HepG2 (cell line): ENCODE data around the gene NSD2. TPM values are rescaled to one million over a fixed set of nuclear protein-coding genes. Genes with fewer than 3 reads are reported as not detected.

Experiments used
- ATAC-seq: fragments of 200-7000 bp; cut with Tn5 transposase; 3 replicates; pipeline ENCODE4 v1.9.1; 2020; ENCODE audit warnings: mild to moderate bottlenecking, moderate library complexity
- BruUV-seq: library from RNA; stranded (reverse); fragments of 400-500 nt; replicated peaks from 2 replicates; lab custom pipeline; 2021; lab: Mats Ljungman, UMichigan
- CTCF ChIA-PET: fragments of 300-600 bp; formaldehyde crosslinking; extraction: SDS; loops from one replicate; lab custom pipeline; 2021; ENCODE audit warnings: low total read pairs, inconsistent platforms, low intra/inter-chr PET ratio; lab: Yijun Ruan, JAX
- POLR2A ChIA-PET: fragments of 350-600 bp; sonication (Branson Sonifier 250); formaldehyde crosslinking; loops from one replicate; lab custom pipeline; 2020; ENCODE audit warnings: antibody characterized with exemption, inconsistent platforms; lab: Yijun Ruan, JAX
- DNase-seq: peaks from one replicate; pipeline ENCODE4 v3.0.0-alpha.2; 2015; ENCODE audit warnings: low spot score
- FAIRE-seq: peaks from 3 replicates; lab custom pipeline; 2011; peaks lifted over from hg19 to GRCh38; lab: Jason Lieb, UNC
- H2AFZ ChIP-seq: one replicate; pipeline ENCODE4 v1.6.1; 2011; ENCODE audit warnings: low read length, inconsistent platforms
- H3K27ac ChIP-seq: fragments of 300-600 bp; 3 replicates; pipeline ENCODE4 v1.8.0; 2011; ENCODE audit warnings: mixed run types, mild to moderate bottlenecking, mixed read lengths, low read length, inconsistent platforms; ENCODE audit not compliant: insufficient read depth; ENCODE audit errors: extremely low read length
- H3K27me3 ChIP-seq, 2 experiments: fragments of 200-600 bp in 1 of 2; 2 replicates in 1 of 2; 3 replicates in 1 of 2; pipeline versions ENCODE4 v1.6.0 to v1.8.0; 2011; ENCODE audit warnings: low read length in 2 of 2, mild to moderate bottlenecking in 2 of 2, moderate library complexity in 2 of 2, inconsistent platforms in 1 of 2; ENCODE audit not compliant: insufficient read depth in 2 of 2, control insufficient read depth in 1 of 2
- H3K36me3 ChIP-seq, 2 experiments: fragments of 200-600 bp in 1 of 2; replicated peaks in 1 of 2; 2 replicates in 1 of 2; 3 replicates in 1 of 2; pipeline versions ENCODE4 v1.5.1 to v1.8.0; 2011; ENCODE audit warnings: low read length in 2 of 2, inconsistent platforms in 1 of 2; ENCODE audit not compliant: insufficient read depth in 2 of 2, control insufficient read depth in 1 of 2
- H3K4me1 ChIP-seq: 2 replicates; pipeline ENCODE4 v1.5.1; 2012; ENCODE audit warnings: low read length, inconsistent platforms; ENCODE audit not compliant: insufficient read depth
- H3K4me2 ChIP-seq: 2 replicates; pipeline ENCODE4 v1.6.0; 2011; ENCODE audit warnings: low read depth, low read length, inconsistent platforms
- H3K4me3 ChIP-seq, 3 experiments: fragments of 200-600 bp in 1 of 3; sonication (generic), shearing (Covaris generic) in 1 of 3; replicated peaks in 1 of 3; 2 replicates each; pipeline ENCODE4 v1.5.1; 2011 to 2016; ENCODE audit warnings: low read length in 3 of 3, inconsistent platforms in 2 of 3, low read depth in 2 of 3, mild to moderate bottlenecking in 2 of 3, control low read depth in 1 of 3, mixed read lengths in 1 of 3; ENCODE audit not compliant: insufficient read depth in 1 of 3
- H3K79me2 ChIP-seq: one replicate; pipeline ENCODE4 v1.6.1; 2011; ENCODE audit warnings: low read length, inconsistent platforms; ENCODE audit not compliant: insufficient read depth
- H3K9ac ChIP-seq: 2 replicates; pipeline ENCODE4 v1.6.0; 2011; ENCODE audit warnings: mild to moderate bottlenecking, low read depth, low read length, inconsistent platforms; ENCODE audit not compliant: insufficient read depth
- H3K9me3 ChIP-seq: 2 replicates; pipeline ENCODE4 v1.5.1; 2012; ENCODE audit warnings: mild to moderate bottlenecking, low read length
- H4K20me1 ChIP-seq: 2 replicates; pipeline ENCODE4 v1.6.0; 2011; ENCODE audit warnings: inconsistent platforms, mild to moderate bottlenecking, low read length, moderate library complexity; ENCODE audit not compliant: insufficient read depth
- FOXJ3 ChIP-seq: sonication (generic); formaldehyde crosslinking; IDR thresholded peaks from 2 replicates; pipeline ENCODE4 v1.4.0; 2020; ENCODE audit warnings: missing genetic modification reagents, mild to moderate bottlenecking, borderline replicate concordance
- HOXD1 ChIP-seq: sonication (generic); formaldehyde crosslinking; IDR thresholded peaks from 2 replicates; pipeline ENCODE4 v1.5.0; 2020; ENCODE audit warnings: missing genetic modification reagents
- IKZF4 ChIP-seq: sonication (generic); formaldehyde crosslinking; IDR thresholded peaks from 2 replicates; pipeline ENCODE4 v1.5.1; 2020; ENCODE audit warnings: borderline replicate concordance, mild to moderate bottlenecking, low read depth, missing genetic modification reagents; ENCODE audit errors: not compliant biosample characterization
- MYC ChIP-seq: sonication (generic); formaldehyde crosslinking; IDR thresholded peaks from 2 replicates; pipeline ENCODE4 v1.9.0; 2021; ENCODE audit warnings: missing genetic modification reagents, borderline replicate concordance
- POLR2A ChIP-seq, 2 experiments: IDR thresholded peaks; 2 replicates each; pipeline ENCODE4 v1.6.1; 2011; ENCODE audit warnings: low read depth in 2 of 2, low read length in 2 of 2, mild to moderate bottlenecking in 1 of 2, moderate library complexity in 1 of 2; ENCODE audit not compliant: insufficient read depth in 1 of 2
- RBM22 ChIP-seq: fragments of 200-400 bp; formaldehyde crosslinking; optimal IDR thresholded peaks from 2 replicates; pipeline ENCODE3; 2017; ENCODE audit warnings: mild to moderate bottlenecking, low read length, moderate library complexity
- SALL1 ChIP-seq: sonication (generic); formaldehyde crosslinking; IDR thresholded peaks from 2 replicates; pipeline ENCODE4 v1.8.0; 2022; ENCODE audit warnings: mild to moderate bottlenecking, missing genetic modification reagents
- ZBTB7B ChIP-seq: sonication (generic); formaldehyde crosslinking; IDR thresholded peaks from 2 replicates; pipeline ENCODE4 v1.4.0; 2020; ENCODE audit warnings: missing genetic modification reagents
- ZNF225 ChIP-seq: sonication (generic); formaldehyde crosslinking; IDR thresholded peaks from 2 replicates; pipeline ENCODE4 v1.4.0; 2020; ENCODE audit warnings: mild to moderate bottlenecking, missing genetic modification reagents
- ZNF563 ChIP-seq: sonication (generic); formaldehyde crosslinking; IDR thresholded peaks from 2 replicates; pipeline ENCODE4 v1.8.0; 2022; ENCODE audit warnings: mild to moderate bottlenecking, moderate library complexity, missing genetic modification reagents
- WGBS: methylation state at CpG from one replicate; pipeline ENCODE4 v1.1.6; 2017; ENCODE audit warnings: low lambda C conversion rate; 5-methylcytosine and 5-hydroxymethylcytosine counted together
- in situ Hi-C: cut with HindIII; loops from 2 replicates; pipeline ENCODE4 v1.10.0; 2017; ENCODE audit warnings: low pct_unique_long_range_greater_than_20kb; ENCODE audit not compliant: extremely low pct_ligation_motif_present
- intact Hi-C: fragments of 100-400 bp; cut with micrococcal nuclease; formaldehyde crosslinking; loops from one replicate; pipeline ENCODE4 v1.10.0; 2022; ENCODE audit not compliant: unreplicated experiment
- polyA plus RNA-seq, 8 experiments: library from polyadenylated mRNA; depleted of rRNA in 3 of 8; stranded (reverse) in 7 of 8; unstranded in 1 of 8; fragments of >200 nt; fragmentation: Illumina TruSeq in 4 of 8; extraction: Trizol in 4 of 8; gene quantifications; 2 replicates each; pipeline versions ENCODE4 v1.2.1 to v1.2.3, GENCODE V29; 2011 to 2016; ENCODE audit warnings: low read depth in 4 of 8, missing spikeins in 1 of 8, mixed read lengths in 1 of 8; ENCODE audit not compliant: insufficient read depth in 1 of 8
- total RNA-seq, 5 experiments: library from RNA; depleted of rRNA; stranded (reverse); fragments of >200 nt; fragmentation: Illumina TruSeq; extraction: Trizol; gene quantifications; 2 replicates each; pipeline ENCODE4 v1.2.3, GENCODE V29; 2016; ENCODE audit warnings: low read depth in 1 of 5
- TF ChIP-seq, protein P1 (sequence below): sonication (generic); formaldehyde crosslinking; IDR thresholded peaks from 2 replicates; pipeline ENCODE4 v1.9.0; 2021; ENCODE audit warnings: missing genetic modification reagents, mild to moderate bottlenecking, borderline replicate concordance
- TF ChIP-seq, protein P2 (sequence below): IDR thresholded peaks from 2 replicates; pipeline ENCODE4 v1.6.1; 2016; ENCODE audit warnings: mild to moderate bottlenecking, missing biosample characterization, missing genetic modification reagents
- TF ChIP-seq, protein P3 (sequence below): sonication (generic); formaldehyde crosslinking; IDR thresholded peaks from 2 replicates; pipeline ENCODE4 v1.4.0; 2020; ENCODE audit warnings: missing genetic modification reagents

NSD2 gene
- total and polyA plus RNA-seq, 2 of the 13 experiments (the other 11 are each of a cell fraction or from before 2014, with no cell fraction given), result 22.0 to 65.9 TPM

DNA sequence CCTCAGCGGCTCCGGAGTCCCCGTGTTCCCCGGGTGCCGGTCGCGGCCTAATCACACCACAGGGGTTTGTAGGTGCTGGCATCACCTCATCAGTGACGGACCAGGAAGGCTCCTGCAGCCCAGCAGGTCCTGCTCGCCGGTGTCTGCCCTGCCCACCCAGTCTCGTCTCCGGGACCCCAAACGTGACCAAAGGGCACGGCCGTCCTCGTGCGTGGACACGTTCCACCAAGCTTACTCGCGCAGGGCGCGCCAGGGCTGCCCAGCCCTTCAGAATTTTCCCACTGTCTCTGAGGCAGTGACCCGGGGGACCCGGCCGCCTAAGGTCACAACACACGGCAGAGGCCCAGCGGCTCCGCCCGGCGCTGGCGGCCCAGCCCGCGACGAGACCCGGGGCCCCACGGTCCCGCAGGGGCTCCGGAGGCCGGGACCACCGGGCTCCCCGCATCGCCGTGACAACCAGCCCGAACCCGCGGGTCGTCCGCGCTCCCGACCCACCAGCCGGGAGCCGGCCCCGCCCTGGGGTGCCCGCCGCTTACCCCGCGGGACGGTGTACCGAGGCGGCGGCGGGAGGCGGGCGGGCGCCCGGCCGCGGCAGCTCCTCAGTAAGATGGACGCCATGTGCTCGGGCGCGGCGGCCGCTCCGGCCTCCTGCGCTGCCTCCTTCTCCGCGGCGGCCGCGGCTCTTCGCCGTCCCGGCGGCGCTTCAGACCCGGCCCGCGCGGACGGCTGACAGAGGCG is 15.7 kb upstream of the NSD2 start:
- H3K4me2 ChIP-seq, result peak overlapping the region; percentile 88
- peaks cover 3% of the 10 kb centered on the region; the same call in 1 of the 2 replicates for H4K20me1 ChIP-seq
- ChIA-PET CTCF (no interaction called here), POLR2A (interaction anchor here (1.0 to 2.0 kb wide), 7 partner anchors 8 to 134 kb away, joined by 3 to 16 read pairs (median 4); partner anchors contain the start of genes TACC3 and TMEM129)
- intact Hi-C loops (loop anchor here (2.0 kb wide), 2 partner anchors 15 to 43 kb away; partner anchors contain the start of gene NSD2), in situ Hi-C loops (no loop called here)
- peak overlapping the region; percentile 72 for H3K27ac ChIP-seq
- H3K9me3 ChIP-seq, result no peaks in the 10 kb centered on the region
- FAIRE-seq, result no peak
- H3K9ac ChIP-seq, result peak overlapping the region; percentile 89
- no peaks in the 10 kb centered on the region; a peak in 1 of 5 replicates for H3K27me3 ChIP-seq
- peak overlapping the region; percentile 90 to 96 (median 92) for H3K4me3 ChIP-seq
- no TSS peak for BruUV-seq
- peak; percentile 17; the same call in 2 of the 3 replicates for ATAC-seq
- DNase-seq, result no peak
- H3K79me2 ChIP-seq, result peaks cover 50% of the 10 kb centered on the region
- WGBS, result 0% methylated on average over 17 of the region's 92 CpGs
- H3K4me1 ChIP-seq, result peaks cover 70% of the 10 kb centered on the region
- H3K36me3 ChIP-seq, result no peaks in the 10 kb centered on the region; a peak in 1 of 5 replicates
- H2AFZ ChIP-seq, result no peak overlapping the region
- TF ChIP-seq POLR2A (IDR thresholded peaks at IDR 0.05; ENCODE audit: insufficient read depth in 1 of 2, low read depth in 2 of 2, low read length in 2 of 2) (no peak), MYC (CRISPR knock-in tag) (0 out of 2 replicates have a peak, but pooled peaks have one; percentile 29), IKZF4 (CRISPR knock-in tag) (peak; percentile 11), ZNF225 (CRISPR knock-in tag) (0 out of 2 replicates have a peak, but pooled peaks have one; percentile 39), FOXJ3 (no peak), RBM22 (no peak), ZBTB7B (CRISPR knock-in tag) (peak; percentile 25; the same call in 1 of the 2 replicates), HOXD1 (CRISPR knock-in tag) (0 out of 2 replicates have a peak, but pooled peaks have one; percentile 12), ZNF563 (CRISPR knock-in tag) (peak; percentile 53), SALL1 (CRISPR knock-in tag) (0 out of 2 replicates have a peak, but pooled peaks have one; percentile 10)
- TF ChIP-seq, protein P1, sequence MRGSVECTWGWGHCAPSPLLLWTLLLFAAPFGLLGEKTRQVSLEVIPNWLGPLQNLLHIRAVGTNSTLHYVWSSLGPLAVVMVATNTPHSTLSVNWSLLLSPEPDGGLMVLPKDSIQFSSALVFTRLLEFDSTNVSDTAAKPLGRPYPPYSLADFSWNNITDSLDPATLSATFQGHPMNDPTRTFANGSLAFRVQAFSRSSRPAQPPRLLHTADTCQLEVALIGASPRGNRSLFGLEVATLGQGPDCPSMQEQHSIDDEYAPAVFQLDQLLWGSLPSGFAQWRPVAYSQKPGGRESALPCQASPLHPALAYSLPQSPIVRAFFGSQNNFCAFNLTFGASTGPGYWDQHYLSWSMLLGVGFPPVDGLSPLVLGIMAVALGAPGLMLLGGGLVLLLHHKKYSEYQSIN (CRISPR knock-in tag), result 0 out of 2 replicates have a peak, but pooled peaks have one; percentile 76
- TF ChIP-seq, protein P2, sequence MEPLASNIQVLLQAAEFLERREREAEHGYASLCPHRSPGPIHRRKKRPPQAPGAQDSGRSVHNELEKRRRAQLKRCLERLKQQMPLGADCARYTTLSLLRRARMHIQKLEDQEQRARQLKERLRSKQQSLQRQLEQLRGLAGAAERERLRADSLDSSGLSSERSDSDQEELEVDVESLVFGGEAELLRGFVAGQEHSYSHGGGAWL (CRISPR knock-in tag), result 0 out of 2 replicates have a peak, but pooled peaks have one; percentile 36
- TF ChIP-seq, protein P3, sequence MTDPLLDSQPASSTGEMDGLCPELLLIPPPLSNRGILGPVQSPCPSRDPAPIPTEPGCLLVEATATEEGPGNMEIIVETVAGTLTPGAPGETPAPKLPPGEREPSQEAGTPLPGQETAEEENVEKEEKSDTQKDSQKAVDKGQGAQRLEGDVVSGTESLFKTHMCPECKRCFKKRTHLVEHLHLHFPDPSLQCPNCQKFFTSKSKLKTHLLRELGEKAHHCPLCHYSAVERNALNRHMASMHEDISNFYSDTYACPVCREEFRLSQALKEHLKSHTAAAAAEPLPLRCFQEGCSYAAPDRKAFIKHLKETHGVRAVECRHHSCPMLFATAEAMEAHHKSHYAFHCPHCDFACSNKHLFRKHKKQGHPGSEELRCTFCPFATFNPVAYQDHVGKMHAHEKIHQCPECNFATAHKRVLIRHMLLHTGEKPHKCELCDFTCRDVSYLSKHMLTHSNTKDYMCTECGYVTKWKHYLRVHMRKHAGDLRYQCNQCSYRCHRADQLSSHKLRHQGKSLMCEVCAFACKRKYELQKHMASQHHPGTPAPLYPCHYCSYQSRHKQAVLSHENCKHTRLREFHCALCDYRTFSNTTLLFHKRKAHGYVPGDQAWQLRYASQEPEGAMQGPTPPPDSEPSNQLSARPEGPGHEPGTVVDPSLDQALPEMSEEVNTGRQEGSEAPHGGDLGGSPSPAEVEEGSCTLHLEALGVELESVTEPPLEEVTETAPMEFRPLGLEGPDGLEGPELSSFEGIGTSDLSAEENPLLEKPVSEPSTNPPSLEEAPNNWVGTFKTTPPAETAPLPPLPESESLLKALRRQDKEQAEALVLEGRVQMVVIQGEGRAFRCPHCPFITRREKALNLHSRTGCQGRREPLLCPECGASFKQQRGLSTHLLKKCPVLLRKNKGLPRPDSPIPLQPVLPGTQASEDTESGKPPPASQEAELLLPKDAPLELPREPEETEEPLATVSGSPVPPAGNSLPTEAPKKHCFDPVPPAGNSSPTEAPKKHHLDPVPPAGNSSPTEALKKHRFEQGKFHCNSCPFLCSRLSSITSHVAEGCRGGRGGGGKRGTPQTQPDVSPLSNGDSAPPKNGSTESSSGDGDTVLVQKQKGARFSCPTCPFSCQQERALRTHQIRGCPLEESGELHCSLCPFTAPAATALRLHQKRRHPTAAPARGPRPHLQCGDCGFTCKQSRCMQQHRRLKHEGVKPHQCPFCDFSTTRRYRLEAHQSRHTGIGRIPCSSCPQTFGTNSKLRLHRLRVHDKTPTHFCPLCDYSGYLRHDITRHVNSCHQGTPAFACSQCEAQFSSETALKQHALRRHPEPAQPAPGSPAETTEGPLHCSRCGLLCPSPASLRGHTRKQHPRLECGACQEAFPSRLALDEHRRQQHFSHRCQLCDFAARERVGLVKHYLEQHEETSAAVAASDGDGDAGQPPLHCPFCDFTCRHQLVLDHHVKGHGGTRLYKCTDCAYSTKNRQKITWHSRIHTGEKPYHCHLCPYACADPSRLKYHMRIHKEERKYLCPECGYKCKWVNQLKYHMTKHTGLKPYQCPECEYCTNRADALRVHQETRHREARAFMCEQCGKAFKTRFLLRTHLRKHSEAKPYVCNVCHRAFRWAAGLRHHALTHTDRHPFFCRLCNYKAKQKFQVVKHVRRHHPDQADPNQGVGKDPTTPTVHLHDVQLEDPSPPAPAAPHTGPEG (CRISPR knock-in tag), result peak; percentile 99
